VCaP (cell line): ENCODE results near the gene ODAD4.
A peak's percentile ranks its signal among the peaks of the same experiment; 100 is the strongest.

ENCODE experiments used
- H3K27ac ChIP-seq: fragments of 450-650 bp; 2 replicates; pipeline ENCODE4 v1.5.1; 2017
- CTCF ChIP-seq: fragments of 450-650 bp; conservative IDR thresholded peaks from 2 replicates; pipeline ENCODE4 v1.5.1; 2017; ENCODE audit warnings: mild to moderate bottlenecking, moderate library complexity

ODAD4 gene

GRCh38 chr17:41962768-41963434 is 32.5 kb downstream of the ODAD4 start:
- TF ChIP-seq CTCF = peak; percentile 77
- no peak overlapping the region for H3K27ac ChIP-seq

GRCh38 chr17:41965694-41966462 is 35.5 kb downstream of the ODAD4 start:
- peak overlapping the region; percentile 87 for H3K27ac ChIP-seq
- TF ChIP-seq CTCF = no peak

DNA sequence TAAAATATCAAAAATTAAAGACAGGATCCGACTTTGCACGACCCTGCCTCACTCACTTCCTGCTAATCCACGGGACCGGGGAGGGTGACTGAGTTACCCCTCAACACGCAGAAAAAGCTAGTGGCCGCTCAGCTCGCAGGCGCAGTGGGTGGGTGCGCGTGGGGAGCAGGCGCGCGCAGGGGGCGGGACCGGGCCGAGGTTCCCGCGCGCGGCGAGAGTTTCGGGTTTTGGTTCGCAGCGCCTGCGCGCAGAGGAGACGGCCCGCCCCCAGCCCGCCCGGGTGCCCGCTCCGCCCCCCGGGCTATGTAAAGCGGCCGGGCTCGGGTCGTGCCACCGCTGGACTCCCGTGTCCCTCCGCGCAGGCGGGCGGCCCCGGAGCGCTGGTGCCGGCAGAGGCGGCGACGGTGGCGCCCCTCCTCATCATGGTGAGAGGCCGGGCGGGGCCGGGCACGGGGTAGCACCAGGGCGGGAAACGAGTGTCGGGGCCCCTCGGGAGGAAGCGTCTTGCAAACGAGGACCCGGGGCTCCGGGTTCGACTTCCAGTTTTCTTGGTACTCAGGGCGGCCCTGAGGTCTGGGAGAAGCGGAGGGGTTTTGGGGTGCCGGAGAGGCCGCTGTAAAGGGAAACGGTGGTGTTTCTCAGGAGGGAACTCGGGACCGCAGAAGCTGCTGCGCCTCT is 36.2 kb downstream of the ODAD4 start, which contains the start of gene CNP:
CNP (plus strand) TSS at position 333 of the 678 bp plus-strand sequence; CDS start at position 423, 90 bp downstream.
- peak within 1 kb of the TSS; percentile 87 for H3K27ac ChIP-seq
- no peak for TF ChIP-seq CTCF

DNA sequence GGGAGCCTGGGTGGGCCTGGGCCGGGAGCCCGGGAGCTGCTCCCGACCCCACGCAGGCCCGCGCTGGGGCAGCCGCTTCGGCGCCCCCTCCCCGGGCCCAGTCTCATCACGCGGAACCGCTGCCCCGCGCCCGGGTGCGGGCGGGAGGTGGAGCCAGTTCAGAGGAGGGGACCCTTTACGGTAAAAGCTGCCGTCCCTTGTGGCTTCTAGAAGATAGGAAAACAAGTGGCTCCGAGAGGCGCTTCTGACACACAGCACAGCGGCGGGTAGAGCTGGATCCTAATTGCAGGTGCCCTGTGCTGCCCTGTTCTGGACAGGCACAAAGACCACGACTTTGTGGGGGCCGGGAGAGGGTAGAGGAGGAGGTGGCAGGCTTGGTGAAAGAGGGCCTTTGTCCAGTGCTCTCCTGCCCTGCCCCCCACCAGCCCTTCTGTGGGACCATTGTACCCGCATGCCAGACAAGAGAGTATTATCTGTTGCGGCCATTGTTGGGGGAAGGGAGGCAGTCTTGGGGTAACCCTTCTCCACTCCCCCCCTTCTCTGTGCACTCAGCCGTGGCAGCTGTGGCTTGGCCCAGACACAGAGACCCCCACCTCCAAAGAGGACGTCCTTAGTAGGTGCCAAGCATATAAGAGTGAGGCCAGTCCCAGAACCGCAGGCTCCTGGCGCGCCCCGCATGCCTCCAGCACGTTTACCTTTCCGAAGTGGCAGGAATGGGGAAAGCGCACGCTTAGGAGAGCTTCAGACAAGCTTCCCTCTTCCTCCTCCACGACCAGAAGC is 36.9 kb downstream of the ODAD4 start:
- peak overlapping the region; percentile 87 for H3K27ac ChIP-seq
- TF ChIP-seq CTCF = no peak

- H3K27ac ChIP-seq = peak overlapping the region; percentile 87
- no peak for TF ChIP-seq CTCF
These were observed 37.6 kb downstream of the ODAD4 start for GRCh38 chr17:41967921-41968578.

DNA sequence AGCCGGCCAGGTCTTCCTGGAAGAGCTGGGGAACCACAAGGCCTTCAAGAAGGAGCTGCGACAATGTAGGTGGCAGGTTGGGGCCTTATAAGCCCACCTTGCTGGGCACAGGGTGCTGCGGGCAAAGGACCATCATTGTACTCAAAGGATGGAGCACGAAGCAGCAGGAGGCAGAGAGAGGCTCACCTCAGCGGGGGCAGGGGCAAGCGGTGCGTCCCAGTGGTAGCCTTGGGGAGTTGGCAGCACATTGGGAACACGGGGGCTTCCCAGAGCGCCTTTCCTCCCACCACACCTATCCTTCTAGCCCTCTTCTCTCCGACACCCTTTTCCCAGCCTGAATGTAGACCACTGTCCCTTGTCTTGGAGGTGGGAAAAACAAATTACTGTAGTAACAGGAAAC is 38.3 kb downstream of the ODAD4 start:
- no peak for TF ChIP-seq CTCF
- peak overlapping the region; percentile 87 for H3K27ac ChIP-seq
